Activated T-cell treated with anti-CD3 and anti-CD28 coated beads, Interleukin-2, amount 50 U/mL, for 24 hours (primary cell): Measurements from ENCODE around the gene STXBP6.
"Not testable (repeated sequence)": the region's sequence is repeated elsewhere in the genome, so short reads cannot be mapped to it uniquely, and the experiment has no call there.

ENCODE experiments used
- DNase-seq: peaks from one replicate; pipeline ENCODE4 v3.0.0-alpha.2; 2020
- H3K27ac Mint-ChIP-seq: 2 replicates; pipeline ENCODE4 v1.8.0; 2020; ENCODE audit warnings: mild to moderate bottlenecking, mixed read lengths
- H3K27me3 Mint-ChIP-seq: 2 replicates; pipeline ENCODE4 v1.8.0; 2020; ENCODE audit warnings: mixed read lengths
- H3K36me3 Mint-ChIP-seq: 2 replicates; pipeline ENCODE4 v1.8.0; 2020; ENCODE audit warnings: low read depth, mixed read lengths
- H3K4me1 Mint-ChIP-seq: 2 replicates; pipeline ENCODE4 v1.8.0; 2020; ENCODE audit warnings: low read depth, mixed read lengths
- H3K4me3 Mint-ChIP-seq: 2 replicates; pipeline ENCODE4 v1.8.0; 2020; ENCODE audit warnings: mild to moderate bottlenecking, moderate library complexity, mixed read lengths
- H3K9me3 Mint-ChIP-seq: 2 replicates; pipeline ENCODE4 v1.8.0; 2020; ENCODE audit warnings: mixed read lengths

STXBP6 gene

GRCh38 chr14:24780281-24780680 lies 269.7 kb downstream of the STXBP6 start:
- H3K27ac Mint-ChIP-seq = no peak overlapping the region

GRCh38 chr14:24777678-24778077 lies 272.3 kb downstream of the STXBP6 start:
- no peak overlapping the region for H3K27ac Mint-ChIP-seq
- H3K4me1 Mint-ChIP-seq = no peaks in the 10 kb centered on the region
- H3K36me3 Mint-ChIP-seq = no peaks in the 10 kb centered on the region
- DNase-seq = no peak
- peaks cover 19% of the 10 kb centered on the region for H3K27me3 Mint-ChIP-seq
- no peaks in the 10 kb centered on the region for H3K9me3 Mint-ChIP-seq
- no peak overlapping the region for H3K4me3 Mint-ChIP-seq

More at GRCh38 chr14:24780281-24780680, 269.7 kb downstream of the STXBP6 start:
- no peaks in the 10 kb centered on the region for H3K36me3 Mint-ChIP-seq
- H3K4me3 Mint-ChIP-seq = no peak overlapping the region
- no peaks in the 10 kb centered on the region for H3K9me3 Mint-ChIP-seq
- H3K27me3 Mint-ChIP-seq = peaks cover 7% of the 10 kb centered on the region
- no peak for DNase-seq
- H3K4me1 Mint-ChIP-seq = no peaks in the 10 kb centered on the region

GRCh38 chr14:24775950-24776349 lies 274.0 kb downstream of the STXBP6 start:
- H3K27ac Mint-ChIP-seq = no peak overlapping the region
- H3K36me3 Mint-ChIP-seq = no peaks in the 10 kb centered on the region
- no peaks in the 10 kb centered on the region for H3K4me1 Mint-ChIP-seq
- H3K27me3 Mint-ChIP-seq = peaks cover 36% of the 10 kb centered on the region
- no peaks in the 10 kb centered on the region for H3K9me3 Mint-ChIP-seq
- H3K4me3 Mint-ChIP-seq = no peak overlapping the region
- no peak for DNase-seq

GRCh38 chr14:24774187-24774915 lies 275.6 kb downstream of the STXBP6 start:
- H3K27ac Mint-ChIP-seq = no peak overlapping the region
- H3K27me3 Mint-ChIP-seq = peaks cover 41% of the 10 kb centered on the region
- no peaks in the 10 kb centered on the region for H3K36me3 Mint-ChIP-seq
- no peak overlapping the region for H3K4me3 Mint-ChIP-seq
- no peak for DNase-seq
- H3K4me1 Mint-ChIP-seq = no peaks in the 10 kb centered on the region
- peaks cover 2% of the 10 kb centered on the region for H3K9me3 Mint-ChIP-seq

- H3K4me1 Mint-ChIP-seq, DNase-seq, H3K27ac Mint-ChIP-seq, H3K36me3 Mint-ChIP-seq, H3K9me3 Mint-ChIP-seq, H3K4me3 Mint-ChIP-seq: not testable (repeated sequence)
- peaks cover 47% of the 10 kb centered on the region for H3K27me3 Mint-ChIP-seq
Observed at GRCh38 chr14:24773564-24773963, 276.4 kb downstream of the STXBP6 start.

DNA sequence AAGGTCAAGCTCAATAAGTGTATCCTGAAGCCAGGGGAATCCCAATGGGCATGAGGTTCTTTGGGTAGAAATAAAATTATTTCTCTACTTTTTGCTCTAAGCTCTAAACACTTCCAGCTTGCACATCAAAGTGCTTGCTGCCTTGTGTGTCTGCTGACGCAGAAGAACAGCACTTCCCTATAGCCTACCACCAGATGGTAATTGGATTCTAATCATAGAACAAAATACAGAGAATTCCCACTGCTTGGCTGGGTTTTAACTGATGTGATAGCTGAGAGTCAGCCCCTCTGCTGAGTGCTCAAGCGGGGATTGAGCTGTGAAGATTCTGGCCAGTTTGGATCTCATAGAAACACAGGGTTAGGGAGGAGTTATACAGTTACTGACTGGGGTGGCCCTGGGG lies 283.5 kb downstream of the STXBP6 start:
- Mint-ChIP-seq H3K36me3 (no peaks in the 10 kb centered on the region), H3K27ac (no peak overlapping the region), H3K27me3 (peaks cover 71% of the 10 kb centered on the region), H3K4me1 (no peaks in the 10 kb centered on the region), H3K9me3 (peaks cover 5% of the 10 kb centered on the region), H3K4me3 (no peak overlapping the region)
- DNase-seq = no peak

GRCh38 chr14:24761141-24761540 lies 288.8 kb downstream of the STXBP6 start:
- no peak for DNase-seq
- H3K4me1 Mint-ChIP-seq = no peaks in the 10 kb centered on the region
- H3K36me3 Mint-ChIP-seq = no peaks in the 10 kb centered on the region
- no peak overlapping the region for H3K4me3 Mint-ChIP-seq
- no peaks in the 10 kb centered on the region for H3K9me3 Mint-ChIP-seq
- H3K27me3 Mint-ChIP-seq = peaks cover 44% of the 10 kb centered on the region
- H3K27ac Mint-ChIP-seq = no peak overlapping the region
